GM18861 (cell line): ENCODE data around the gene OPTC.
"Not testable (repeated sequence)": the region's sequence is repeated elsewhere in the genome, so short reads cannot be mapped to it uniquely, and the experiment has no call there.

Experiments
- ATAC-seq: cut with Tn5 transposase; IDR thresholded peaks from one replicate; pipeline ENCODE4 v1.9.1; 2021; ENCODE audit not compliant: unreplicated experiment

OPTC gene, protein sequence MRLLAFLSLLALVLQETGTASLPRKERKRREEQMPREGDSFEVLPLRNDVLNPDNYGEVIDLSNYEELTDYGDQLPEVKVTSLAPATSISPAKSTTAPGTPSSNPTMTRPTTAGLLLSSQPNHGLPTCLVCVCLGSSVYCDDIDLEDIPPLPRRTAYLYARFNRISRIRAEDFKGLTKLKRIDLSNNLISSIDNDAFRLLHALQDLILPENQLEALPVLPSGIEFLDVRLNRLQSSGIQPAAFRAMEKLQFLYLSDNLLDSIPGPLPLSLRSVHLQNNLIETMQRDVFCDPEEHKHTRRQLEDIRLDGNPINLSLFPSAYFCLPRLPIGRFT

DNA sequence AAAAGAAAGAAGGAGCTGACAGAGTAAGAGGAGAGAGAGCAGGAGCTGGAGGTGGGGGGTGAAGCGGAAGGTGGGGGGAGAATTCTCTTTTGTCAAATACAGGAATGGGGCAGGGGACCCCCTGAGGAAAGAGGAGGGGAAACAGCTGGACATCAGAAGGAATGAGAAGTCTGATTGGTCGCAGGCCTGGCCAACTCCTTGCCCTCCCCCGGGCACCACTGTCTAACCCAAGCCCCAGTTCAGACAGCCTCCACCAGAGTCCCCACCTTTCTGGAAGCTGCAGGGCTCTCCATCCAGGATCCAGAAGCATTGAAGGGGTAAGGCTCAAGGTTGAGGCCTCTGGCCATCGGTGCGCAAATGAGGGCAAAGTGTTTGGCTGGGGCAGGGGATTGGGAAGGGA lies at the start of gene OPTC:
OPTC (plus strand) TSS at position 253 of the 400 bp plus-strand sequence. CDS start 1,853 bp downstream, outside the sequence.
- ATAC-seq = no peak

DNA sequence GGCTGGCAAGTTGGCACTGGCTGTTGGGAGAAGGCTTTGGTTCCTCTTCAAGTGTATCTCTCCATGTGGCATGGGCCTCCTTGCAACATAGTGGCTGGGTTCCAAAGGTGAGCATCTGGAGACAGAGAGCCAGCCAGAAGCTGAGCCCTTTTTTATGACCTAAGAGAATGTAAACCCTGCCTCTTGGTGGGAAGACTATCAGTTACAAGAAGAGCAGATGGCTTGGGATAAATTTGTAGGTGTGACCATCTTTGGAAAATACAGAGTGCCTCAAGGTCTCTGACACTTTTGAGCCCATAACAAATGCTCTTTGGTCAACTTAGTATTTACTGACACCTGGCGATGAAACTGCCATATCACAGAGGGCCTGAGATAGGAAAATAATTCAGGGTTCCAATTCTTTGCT lies 49.8 kb upstream of the OPTC start:
- no peak for ATAC-seq

DNA sequence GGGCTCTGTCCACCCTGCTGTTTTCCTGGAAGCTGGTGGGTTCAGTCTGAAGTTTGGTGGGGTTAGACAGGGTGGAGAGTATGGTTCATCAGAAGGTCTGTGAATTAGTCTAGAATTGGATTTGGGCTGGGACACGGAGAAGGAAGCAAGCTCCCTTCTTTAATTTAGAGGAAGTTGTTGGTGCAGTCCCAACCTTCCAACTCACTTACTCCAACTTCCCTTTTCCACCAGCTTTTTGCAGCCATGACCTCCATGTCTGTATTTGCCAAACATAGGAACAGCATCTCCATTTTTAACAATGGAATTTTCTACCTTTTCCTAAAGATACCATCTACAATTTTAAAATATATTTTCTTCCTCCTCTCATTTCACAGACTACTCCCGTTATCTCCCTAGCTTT lies 46.8 kb upstream of the OPTC start:
- ATAC-seq = no peak

DNA sequence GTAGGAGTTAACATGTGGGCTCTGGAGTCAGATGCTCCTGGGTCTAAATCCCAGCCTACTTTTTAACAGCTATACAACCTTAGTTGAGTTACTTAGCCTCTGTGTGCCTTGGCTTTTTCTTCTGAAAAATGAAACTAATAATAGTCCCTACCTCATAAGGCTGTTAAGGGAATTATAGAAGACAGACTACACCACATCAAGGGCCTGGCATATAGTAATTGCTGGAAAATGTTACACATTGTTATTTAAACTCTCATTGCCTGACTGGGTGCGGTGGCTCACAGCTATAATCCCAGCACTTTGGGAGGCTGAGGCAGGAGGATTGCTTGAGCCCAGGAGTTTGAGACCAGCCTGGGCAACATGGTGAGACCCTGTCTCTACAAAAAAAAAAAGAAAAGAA lies 46.4 kb upstream of the OPTC start:
- not testable (repeated sequence) for ATAC-seq

DNA sequence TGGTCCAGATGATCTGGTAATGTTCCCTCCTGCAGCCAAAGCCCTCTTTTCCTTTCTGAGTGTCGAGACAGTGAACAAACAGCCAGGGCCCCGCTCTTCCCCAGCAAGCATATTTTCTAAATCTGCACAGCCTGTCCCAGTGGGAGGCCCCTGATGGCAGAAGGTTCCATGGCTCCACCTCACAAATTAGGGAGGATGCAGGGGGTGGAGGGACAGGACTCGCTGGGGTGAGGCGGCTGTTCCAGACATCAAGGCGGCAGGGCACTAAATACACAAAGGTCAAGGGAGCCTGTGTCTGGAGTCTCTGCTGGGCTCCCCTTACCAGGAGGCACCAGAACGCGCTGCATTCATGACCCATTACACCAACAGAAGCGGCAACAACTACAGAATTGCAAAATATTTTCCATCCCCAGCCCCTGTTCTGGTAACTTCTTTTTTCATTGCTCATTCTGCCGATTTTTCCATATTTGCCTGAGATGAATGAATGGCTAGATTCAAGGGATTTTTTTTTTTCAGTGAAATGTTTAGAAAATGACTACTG lies 45.4 kb upstream of the OPTC start:
- ATAC-seq = no peak

DNA sequence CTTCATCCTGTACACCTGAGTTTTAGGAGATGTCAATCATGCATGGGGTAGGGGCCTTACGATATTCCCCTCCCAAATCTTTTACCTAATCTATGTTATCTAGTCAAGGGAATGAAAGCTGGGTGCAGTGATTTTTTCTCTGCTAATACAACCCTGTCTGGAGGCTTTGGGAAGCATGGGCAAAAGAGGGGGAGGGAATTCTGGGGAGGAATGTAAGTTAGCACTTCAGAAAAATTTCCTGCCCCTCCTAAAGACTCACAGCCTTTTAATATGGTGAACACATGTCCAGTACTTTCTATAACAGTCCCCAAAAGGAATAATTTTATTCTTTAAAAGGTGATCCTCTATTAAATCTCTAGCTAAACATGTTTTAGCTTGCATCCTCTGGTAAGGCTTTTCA lies 44.0 kb upstream of the OPTC start:
- ATAC-seq = no peak

DNA sequence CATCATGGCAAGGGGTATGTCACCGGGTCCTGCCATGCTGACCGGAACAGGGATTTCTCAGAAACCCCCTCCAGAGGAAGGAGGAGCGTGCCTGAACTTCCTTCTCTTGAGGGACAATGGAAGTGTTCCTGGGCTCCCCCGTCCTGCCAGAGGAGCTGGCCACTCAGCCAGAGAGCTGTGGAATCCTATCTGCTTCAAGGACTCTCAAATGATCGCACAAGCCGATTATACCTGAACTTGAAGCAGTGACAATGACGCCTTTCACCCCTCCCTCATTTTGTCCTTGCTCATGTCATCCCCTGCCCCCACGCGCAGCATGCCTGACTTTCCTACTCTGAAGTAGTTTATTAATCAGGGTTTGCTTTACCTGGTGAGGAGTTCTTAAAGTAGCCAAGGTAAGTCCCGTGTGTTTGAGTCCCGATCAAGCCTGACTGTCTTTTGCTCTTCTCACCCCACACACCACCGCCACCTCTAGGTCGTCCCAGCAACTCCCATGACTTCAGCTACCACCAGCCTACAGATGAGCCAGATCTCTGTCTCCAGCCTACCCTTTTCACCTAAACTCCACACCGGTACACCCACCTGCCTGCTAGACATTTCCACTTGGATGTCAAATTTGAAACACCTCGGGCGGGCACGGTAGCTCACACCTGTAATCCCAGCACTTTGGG lies 43.3 kb upstream of the OPTC start:
- ATAC-seq = no peak

DNA sequence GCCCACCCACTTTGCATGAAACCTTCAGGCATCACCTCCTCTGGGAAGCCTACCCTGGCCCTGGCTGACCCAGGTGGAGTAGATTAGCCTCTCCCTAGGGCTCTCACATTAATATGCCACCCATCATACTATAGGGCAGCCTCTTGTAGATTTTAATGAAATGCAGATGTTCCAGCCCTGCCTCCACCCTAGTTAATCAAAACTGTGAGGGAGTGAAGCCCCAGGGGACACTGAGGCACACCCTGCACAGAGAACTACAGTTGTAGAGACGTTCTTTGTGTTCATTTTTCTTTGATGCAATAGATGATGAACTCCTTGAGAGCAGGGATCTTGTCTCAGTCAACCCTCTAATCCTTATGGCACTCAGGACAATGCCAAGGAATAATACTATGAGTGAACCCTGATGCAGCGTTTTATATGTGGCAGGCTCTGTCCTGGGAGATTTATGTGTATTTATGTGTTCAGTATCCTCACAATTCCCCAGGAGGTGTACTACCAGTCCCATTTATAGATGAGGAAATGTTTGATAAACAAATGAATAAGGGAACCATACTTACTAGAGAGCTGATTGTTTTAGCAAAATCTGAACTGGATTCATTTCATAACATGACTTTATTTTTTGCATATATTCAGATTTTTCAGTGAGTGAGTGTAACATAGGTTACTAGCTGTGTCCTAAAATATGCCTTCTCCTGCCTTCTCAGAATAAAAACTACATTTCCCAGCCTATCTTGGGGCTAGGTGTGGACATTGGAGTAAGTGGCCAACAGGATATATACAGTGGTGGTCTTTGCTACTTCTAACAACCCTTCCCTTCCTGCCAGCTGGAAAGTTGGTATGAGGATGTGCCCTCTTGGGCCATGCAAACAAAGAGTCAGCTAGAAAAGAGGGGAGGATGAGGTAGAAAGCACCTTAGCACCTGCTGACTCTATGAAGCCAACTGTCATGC lies 41.8 kb upstream of the OPTC start:
- ATAC-seq = no peak

DNA sequence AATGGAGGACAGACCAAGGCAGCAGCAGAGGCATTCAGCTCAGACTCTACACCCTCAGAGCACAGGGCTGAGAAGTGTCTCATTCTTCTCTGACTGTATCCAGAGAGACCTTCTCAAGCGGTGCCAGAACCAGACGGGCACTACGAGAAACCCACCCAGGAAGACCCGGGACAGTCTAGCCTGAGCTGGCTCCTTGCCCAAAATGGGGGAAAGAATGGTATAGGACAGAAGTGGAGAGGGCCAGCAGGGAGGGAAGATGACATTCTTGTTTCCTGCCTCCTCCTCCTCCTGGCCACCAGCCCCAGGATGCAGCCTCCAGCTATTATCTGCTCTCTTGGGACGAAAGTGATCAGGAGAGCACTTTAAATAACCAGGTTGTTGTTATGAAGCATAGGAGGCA lies 40.9 kb upstream of the OPTC start:
- ATAC-seq = no peak

DNA sequence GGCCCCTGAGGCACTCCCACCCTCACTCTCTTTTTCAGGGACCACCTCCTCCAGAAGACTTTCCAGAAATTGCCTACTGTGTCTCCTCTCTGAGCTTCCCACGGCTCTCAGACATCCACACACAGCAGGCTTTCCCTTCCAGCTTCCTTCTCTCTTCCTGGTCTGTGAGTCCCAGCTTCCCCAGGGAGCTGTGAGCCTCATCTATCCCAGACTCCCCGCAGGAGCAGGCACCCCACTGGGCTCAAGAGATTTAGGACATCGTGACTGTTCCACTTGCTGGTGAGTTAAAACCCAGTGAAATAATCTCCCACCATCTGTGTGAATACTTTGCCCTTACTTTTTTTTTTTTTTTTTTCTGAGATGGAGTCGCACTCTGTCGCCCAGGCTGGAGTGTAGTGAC lies 40.3 kb upstream of the OPTC start:
- ATAC-seq = no peak

DNA sequence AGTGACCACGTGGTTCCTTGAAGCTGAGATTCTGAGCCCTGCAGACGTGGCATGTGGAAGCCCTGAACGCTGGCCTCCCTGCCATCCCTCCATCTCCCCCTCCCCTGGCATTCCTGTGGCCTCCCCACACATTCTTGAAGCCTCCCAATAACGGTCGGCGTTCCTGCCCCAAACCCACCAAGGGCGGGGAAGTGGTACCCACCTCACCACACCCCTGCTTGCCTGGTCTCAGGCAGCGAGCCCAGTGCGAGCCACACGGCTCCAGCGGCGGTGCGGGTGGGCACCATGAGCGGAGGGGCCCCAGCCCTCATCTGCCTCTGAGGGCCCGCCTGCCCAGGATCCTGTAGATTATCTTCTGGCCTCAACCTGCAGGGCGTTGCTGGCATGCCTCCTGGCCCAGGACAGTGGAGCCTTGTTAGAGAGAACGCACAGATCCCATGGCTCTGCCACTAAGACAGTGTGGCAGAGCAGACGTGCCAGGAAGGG lies 38.9 kb upstream of the OPTC start:
- ATAC-seq = no peak

DNA sequence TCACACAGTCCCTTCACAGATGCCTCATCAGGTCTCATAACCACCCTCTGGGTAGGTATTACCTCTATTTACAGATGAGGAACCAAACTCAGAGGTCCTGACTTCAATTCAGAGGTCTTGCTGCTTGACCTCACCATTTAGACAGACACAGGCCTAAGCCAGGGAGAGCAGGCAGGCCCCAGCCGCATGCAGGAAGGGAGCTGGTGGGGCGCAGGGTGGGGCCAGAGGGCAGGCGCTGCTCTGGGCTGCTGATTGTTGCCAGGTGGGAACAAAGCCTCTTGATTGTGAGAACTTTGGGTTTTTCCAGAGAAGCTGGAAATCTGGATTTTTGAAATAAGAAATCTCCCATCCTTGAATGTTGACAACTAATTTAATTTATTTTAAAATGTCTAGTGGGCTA lies 38.2 kb upstream of the OPTC start:
- ATAC-seq = no peak

DNA sequence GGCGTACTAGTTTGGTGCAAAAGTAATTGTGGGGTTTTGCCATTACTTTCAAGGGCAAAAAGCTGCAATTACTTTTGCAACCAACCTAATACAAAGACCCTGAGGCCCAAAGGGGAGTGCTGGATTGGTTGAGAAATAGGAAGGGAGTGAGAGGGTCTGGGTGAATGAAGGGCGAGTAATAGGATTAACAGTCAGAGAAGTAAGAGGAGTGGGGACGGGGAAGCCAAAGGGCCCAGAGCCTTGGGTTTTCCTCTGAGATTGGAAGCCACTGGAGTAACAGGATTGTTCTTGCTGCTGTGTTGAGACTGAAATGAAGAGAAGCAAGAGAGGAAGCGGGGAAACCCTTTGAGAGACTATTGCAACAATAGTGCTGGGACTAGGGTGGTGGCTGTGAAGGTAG lies 37.4 kb upstream of the OPTC start:
- no peak for ATAC-seq

DNA sequence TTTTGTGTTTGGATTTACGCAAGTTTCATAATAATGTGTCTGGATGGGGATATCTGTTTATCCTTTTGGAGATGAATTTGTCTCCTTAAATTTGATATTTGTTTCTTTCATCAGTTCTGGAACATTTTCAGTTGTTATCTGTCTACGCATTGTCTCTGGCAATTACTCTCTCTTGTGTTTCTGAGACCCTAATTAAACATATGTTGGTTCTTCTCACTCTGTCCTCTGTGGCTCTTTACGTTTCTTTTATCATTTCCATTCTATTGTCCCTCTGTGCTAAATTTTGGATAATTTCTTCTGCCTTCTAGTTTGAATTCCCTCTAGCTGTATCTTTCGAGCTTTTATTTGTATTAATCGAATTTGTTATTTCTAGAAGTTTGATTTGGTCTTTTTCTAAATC lies 35.9 kb upstream of the OPTC start:
- ATAC-seq = no peak

DNA sequence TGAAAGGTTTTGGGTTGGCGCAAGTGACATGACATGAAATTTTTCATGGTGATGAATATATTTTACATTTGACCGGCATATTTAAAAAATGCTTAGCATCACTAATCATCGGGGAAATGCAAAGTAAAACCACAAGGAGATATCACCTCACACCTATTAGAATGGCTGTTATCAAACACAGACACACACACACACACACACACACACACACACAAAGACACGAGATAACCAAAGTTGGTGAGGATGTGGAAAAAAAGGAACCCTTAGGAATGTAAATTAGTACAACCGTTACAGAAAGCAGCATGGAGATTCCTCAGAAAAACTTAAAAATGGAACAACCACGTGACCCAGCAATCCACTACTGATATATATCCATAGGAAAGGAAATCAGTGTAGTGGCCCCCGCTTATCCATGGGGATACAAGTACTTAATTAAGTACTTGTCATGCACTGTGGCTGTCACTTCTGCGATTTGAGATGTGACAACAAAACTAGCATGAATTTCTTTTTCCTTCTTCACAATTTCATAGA lies 34.2 kb upstream of the OPTC start:
- ATAC-seq = no peak

DNA sequence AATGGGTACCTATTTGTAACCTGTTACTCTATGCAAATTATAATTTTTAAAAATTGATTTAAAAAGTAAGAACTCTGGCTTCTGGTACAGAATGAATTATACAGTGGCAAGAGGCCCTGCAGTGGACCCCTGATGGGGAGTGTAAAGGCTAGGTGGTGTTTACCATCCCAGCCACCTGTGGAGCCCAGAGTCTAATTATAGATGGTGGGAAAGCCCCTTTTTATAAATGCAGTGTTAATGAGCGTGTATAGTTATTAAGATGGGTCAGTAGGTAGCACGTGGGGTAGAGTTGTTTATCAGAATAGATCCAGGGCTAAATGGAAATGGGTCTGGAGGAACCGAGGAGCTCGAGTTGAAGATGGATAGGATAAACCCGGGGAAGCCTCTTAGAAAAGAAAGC lies 32.2 kb upstream of the OPTC start:
- no peak for ATAC-seq

DNA sequence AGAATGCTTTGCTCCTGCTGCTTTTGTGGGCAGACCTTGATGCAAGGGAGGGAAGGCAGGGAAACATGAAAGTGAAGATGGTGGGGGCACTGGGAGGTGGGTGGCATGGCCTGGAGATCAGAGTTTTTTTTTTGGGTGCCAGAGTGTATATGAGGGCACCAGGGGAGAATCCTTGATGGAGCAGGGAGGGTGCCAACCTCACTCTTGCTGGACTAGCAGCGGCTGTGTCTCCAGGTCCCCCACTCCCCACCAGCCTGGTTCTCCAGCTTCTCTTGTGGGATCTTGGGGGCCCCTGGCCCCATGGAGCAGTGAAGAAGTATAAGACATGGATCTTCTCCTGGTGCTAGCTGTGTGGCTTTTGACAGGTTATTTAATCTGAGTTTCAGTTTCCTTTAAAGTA lies 31.8 kb upstream of the OPTC start:
- no peak for ATAC-seq

DNA sequence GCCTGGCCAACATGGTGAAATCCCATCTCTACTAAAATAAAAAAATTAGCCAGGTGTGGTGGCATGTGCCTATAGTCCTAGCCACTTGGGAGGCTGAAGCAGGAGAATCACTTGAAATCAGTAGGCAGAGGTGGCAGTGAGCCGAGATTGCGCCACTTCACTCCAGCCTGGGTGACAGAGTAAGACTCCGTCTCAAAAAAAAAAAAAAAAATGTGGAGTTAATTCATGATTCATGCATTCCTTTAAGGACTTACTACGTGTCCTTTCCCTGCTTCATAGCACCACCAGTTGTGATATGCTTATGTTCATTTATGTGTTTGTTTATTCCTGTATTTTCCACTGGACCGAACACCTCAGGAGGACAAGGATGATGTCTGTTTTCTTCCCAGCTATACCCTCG lies 31.1 kb upstream of the OPTC start:
- no peak for ATAC-seq

DNA sequence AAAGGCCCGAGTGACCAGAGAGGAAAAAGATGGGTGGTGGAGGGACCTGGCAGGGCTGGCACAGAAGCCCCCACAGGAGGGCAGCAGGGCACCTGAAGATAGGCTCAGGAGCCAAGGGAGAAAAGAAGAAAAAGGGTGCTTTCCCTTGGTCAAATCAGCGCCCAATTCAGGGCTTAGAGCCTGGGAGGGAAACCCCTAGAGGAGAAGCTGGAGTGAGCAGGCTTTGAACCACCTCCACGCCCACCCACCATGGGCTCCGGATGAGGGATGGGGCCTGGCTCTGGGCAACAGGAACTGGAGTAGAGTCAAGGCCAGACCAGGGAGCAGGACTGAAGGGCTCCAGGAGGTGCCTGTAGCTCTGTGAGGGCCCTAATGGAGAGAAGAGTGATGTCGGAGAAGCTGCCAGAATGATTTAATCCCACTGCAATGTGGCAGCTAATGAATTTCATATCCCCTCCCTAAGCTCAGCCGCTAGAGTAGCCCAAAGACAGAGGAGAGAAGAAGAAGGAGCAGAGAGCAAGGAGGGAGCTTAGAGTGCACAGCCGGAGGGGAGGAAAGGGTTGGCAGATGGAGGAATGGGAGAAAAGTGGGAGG lies 30.4 kb upstream of the OPTC start:
- no peak for ATAC-seq

DNA sequence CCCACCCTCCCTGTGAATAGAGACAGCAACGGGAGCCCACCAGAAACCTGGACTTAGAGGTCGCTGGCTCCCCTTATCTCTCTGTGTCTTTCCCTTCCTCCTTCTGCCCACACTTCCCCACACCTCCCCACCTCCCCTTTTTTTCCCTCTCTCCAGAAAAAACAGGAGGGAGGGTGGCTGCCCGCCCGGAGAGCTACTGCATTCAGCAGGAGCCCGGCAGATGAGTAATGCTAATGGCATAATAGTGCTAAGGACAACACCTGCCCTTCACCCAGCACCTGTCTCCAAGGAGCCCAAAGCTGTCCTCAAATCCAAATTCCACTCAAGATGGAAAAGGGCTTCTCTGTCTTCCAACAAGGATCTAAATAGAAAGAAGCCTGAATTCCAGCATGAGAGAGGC lies 29.7 kb upstream of the OPTC start:
- no peak for ATAC-seq

DNA sequence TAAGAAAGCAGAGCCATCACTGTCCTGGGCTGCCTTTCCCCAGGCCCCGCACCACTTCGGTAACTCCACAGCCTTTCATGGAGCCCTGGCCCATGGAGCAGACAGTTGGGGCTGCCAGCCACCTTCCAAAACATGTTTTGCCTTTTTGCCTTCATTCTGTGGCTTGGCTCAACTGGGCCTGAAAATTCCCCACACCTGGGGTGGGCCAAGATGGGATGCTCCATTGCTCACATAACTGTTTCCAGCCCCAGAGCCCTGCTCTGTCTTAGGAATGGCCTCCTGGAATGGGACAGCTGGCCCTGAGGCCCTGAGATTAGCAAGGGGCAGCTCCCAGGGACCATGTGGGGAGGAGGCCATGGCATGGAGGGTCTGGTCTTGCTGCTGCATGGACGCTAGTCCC lies 29.2 kb upstream of the OPTC start:
- ATAC-seq = no peak
